Prostate gland (tissue), 1 donor: ENCODE results near the gene ST6GALNAC5.

Source experiments
- POLR2A ChIP-seq: fragments of 450-650 bp; IDR thresholded peaks from one replicate; pipeline ENCODE4 v1.6.1; 2016; ENCODE audit warnings: antibody characterized with exemption, mild to moderate bottlenecking
- POLR2AphosphoS5 ChIP-seq: sonication (generic); formaldehyde crosslinking; IDR thresholded peaks from one replicate; pipeline ENCODE4 v1.6.1; 2017; ENCODE audit warnings: antibody characterized with exemption

GRCh38 chr1:77057994-77058585 is 190.8 kb downstream of the ST6GALNAC5 start:
- TF ChIP-seq POLR2A (no peak), POLR2AphosphoS5 (no peak)
